ENCODE data around the gene CTNNA1.

- TF ChIP-seq CTCF (IDR thresholded peaks at IDR 0.05): no peak
- TF ChIP-seq POLR2A (IDR thresholded peaks at IDR 0.05): peak in 1 of 2 donors; percentile 6
These were observed 197.3 kb downstream of the CTNNA1 start for GRCh38 chr5:138950421-138951031.

Measured in adrenal gland (tissue), 5 donors.